ENCODE data around the gene ACTN3. TPM values are rescaled to one million over a fixed set of nuclear protein-coding genes. Genes with fewer than 3 reads are reported as not detected.

The ACTN3 gene
- total RNA-seq, 1 donor from 2014 or later: not detected

DNA sequence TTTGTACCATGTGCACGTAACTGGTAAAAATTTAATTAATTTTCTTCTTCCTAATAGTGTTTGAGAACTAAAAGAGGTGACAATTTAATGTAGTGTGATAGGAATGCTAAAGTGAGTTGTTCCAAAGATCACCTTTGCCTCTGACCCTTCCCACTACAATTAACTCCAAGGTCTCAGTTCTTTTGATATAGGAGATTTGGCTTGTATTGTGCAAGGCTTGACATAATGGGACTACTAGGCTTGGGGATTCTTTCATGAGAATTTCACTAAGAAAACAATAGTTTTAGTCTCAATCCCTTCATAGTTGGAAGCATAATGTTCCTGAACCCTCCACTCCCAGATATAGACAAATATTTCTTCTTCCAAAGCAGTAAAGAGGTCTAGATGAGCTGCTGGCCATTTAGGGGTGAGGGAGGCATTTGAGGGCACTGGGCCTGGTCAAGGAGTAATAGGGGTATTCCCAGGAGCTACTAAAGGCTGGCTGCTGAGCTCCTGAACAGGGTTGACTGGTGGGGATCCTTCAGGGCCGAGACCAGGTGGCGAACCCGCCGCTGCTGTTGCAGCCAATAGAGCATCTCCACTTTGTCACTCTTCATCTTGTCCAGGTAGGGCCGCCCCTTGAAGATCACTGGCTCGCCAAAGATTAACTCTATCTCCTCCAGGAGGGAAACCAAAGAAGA is 43.4 kb downstream of the ACTN3 start:
- Histone ChIP-seq H3K36me3 (no peaks in the 10 kb centered on the region), H3K27me3 (no peaks in the 10 kb centered on the region), H3K4me3 (no peak overlapping the region), H3K9me3 (no peaks in the 10 kb centered on the region), H3K4me1 (peaks cover 5 to 14% of the 10 kb centered on the region in 2 donors), H3K27ac (no peak overlapping the region)
- intact Hi-C loops (cut with DNase I): no loop called here
- DNase-seq (ENCODE audit: low spot score in 2 of 2): no peak
- TF ChIP-seq, protein P1, sequence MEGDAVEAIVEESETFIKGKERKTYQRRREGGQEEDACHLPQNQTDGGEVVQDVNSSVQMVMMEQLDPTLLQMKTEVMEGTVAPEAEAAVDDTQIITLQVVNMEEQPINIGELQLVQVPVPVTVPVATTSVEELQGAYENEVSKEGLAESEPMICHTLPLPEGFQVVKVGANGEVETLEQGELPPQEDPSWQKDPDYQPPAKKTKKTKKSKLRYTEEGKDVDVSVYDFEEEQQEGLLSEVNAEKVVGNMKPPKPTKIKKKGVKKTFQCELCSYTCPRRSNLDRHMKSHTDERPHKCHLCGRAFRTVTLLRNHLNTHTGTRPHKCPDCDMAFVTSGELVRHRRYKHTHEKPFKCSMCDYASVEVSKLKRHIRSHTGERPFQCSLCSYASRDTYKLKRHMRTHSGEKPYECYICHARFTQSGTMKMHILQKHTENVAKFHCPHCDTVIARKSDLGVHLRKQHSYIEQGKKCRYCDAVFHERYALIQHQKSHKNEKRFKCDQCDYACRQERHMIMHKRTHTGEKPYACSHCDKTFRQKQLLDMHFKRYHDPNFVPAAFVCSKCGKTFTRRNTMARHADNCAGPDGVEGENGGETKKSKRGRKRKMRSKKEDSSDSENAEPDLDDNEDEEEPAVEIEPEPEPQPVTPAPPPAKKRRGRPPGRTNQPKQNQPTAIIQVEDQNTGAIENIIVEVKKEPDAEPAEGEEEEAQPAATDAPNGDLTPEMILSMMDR (IDR thresholded peaks at IDR 0.05): no peak

DNA sequence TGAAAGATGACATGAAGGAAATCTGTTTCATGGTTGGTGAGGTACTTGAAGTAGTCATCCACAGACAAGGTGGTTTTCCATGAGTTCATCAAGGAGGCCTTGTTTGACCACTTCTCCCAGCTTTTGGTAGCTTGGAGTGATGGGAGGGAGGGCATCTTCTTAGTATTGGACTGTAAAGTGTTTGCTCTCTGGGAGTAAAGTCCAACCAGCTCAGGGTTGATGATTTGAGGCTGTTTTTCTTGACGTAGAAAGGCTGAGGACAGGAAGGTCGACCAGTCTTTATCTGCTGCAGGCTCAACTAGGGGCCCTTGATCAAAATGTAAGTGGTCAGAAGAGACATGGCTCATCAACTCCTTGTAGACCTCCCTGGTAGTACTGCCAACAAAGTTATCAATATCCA is 44.5 kb downstream of the ACTN3 start:
- H3K9me3 ChIP-seq: no peaks in the 10 kb centered on the region
- intact Hi-C loops (cut with DNase I): no loop called here
- peaks cover 5 to 22% of the 10 kb centered on the region in 2 donors for H3K4me1 ChIP-seq
- no peak overlapping the region for H3K27ac ChIP-seq
- DNase-seq (ENCODE audit: low spot score in 2 of 2): no peak
- H3K36me3 ChIP-seq: no peaks in the 10 kb centered on the region
- H3K4me3 ChIP-seq: no peak overlapping the region
- TF ChIP-seq, protein P1 (IDR thresholded peaks at IDR 0.05): no peak
- no peaks in the 10 kb centered on the region for H3K27me3 ChIP-seq

GRCh38 chr11:66592457-66593302 is 46.0 kb downstream of the ACTN3 start, which contains the start of the genes CCDC87 and CCS:
Gene CCDC87, minus strand, starts transcription at chr11:66593063. Its CDS starts 48 bp downstream, at chr11:66593015.
Gene CCS, plus strand, starts transcription at chr11:66593185. Its CDS starts 77 bp downstream, at chr11:66593262.
- H3K27me3 ChIP-seq: no peaks in the 10 kb centered on the region
- H3K4me3 ChIP-seq: peak within 1 kb of the TSS; percentile 70 to 82
- intact Hi-C loops (cut with DNase I): loop anchor here (1.0 kb wide), 3 partner anchors 24 to 85 kb away; partner anchors contain the start of genes RBM14, RBM4 and RBM4B
- H3K36me3 ChIP-seq: no peaks in the 10 kb centered on the region
- peak; percentile 90 to 99 for DNase-seq (ENCODE audit: low spot score in 2 of 2)
- H3K27ac ChIP-seq: peak within 1 kb of the TSS; percentile 66 to 69
- peaks cover 5 to 22% of the 10 kb centered on the region in 2 donors for H3K4me1 ChIP-seq
- H3K9me3 ChIP-seq: no peaks in the 10 kb centered on the region
- TF ChIP-seq, protein P1 (IDR thresholded peaks at IDR 0.05): peak; percentile 74 to 93 (median 76)

DNA sequence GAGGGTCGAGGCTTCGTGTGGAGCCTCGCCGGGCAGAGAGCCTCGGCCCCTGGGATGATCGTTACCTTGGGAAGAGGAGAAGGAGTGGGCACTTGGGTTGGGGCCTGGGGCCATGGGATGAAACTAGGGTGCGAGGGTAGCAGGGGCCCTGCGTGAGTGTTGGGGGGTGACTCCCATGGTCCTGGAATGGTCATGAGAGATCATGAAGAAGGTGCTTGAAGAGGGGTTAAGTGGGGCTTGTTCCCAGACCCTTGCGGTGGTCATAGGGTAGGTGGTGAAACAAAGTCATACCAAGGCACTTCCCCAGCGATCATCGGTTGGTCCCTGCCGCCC is 46.6 kb downstream of the ACTN3 start:
- TF ChIP-seq, protein P1 (IDR thresholded peaks at IDR 0.05): no peak
- H3K4me3 ChIP-seq: peak overlapping the region; percentile 70 to 82
- peaks cover 5 to 22% of the 10 kb centered on the region in 2 donors for H3K4me1 ChIP-seq
- intact Hi-C loops (cut with DNase I): loop anchor here (1.0 kb wide), 3 partner anchors 23 to 84 kb away; partner anchors contain the start of genes RBM14, RBM4 and RBM4B
- H3K27ac ChIP-seq: peak overlapping the region; percentile 66 to 69
- DNase-seq (ENCODE audit: low spot score in 2 of 2): no peak
- H3K9me3 ChIP-seq: no peaks in the 10 kb centered on the region
- no peaks in the 10 kb centered on the region for H3K36me3 ChIP-seq
- H3K27me3 ChIP-seq: no peaks in the 10 kb centered on the region

DNA sequence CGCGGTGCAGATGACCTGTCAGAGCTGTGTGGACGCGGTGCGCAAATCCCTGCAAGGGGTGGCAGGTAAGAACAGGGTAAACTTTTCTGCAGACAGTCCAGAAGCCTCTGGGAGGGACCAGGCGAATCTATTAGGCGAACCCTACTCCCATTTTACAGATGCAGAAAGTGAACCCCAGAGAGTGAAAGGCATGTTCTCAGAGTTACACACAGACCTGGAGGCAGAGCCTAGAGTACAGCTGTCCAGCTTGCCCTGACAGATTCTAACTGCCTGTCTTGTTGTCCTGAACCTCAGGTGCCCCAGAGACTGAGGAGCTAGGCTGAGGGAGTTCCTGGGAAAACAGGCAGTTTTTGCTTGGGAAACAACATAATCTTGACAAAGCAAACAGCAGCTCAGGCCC is 46.9 kb downstream of the ACTN3 start:
- H3K36me3 ChIP-seq: no peaks in the 10 kb centered on the region
- H3K4me1 ChIP-seq: peaks cover 5 to 22% of the 10 kb centered on the region in 2 donors
- intact Hi-C loops (cut with DNase I): loop anchor here (1.0 kb wide), 3 partner anchors 23 to 84 kb away; partner anchors contain the start of genes RBM14, RBM4 and RBM4B
- no peaks in the 10 kb centered on the region for H3K9me3 ChIP-seq
- H3K27ac ChIP-seq: peak overlapping the region in 1 of 2 donors; percentile 66
- TF ChIP-seq, protein P1 (IDR thresholded peaks at IDR 0.05): no peak
- no peak for DNase-seq (ENCODE audit: low spot score in 2 of 2)
- no peaks in the 10 kb centered on the region for H3K27me3 ChIP-seq
- peak overlapping the region; percentile 70 to 82 for H3K4me3 ChIP-seq

Measured in ascending aorta (tissue), 2 donors.